DMS114 treated with DMSO at 0.1 percent for 48 hours (cell line): ENCODE data around the gene AP4M1.

Source experiments
- DNase-seq: peaks from one replicate; lab custom pipeline; 2025; ENCODE audit not compliant: unreplicated experiment; lab: John Stamatoyannopoulos, UW

The AP4M1 gene

DNA sequence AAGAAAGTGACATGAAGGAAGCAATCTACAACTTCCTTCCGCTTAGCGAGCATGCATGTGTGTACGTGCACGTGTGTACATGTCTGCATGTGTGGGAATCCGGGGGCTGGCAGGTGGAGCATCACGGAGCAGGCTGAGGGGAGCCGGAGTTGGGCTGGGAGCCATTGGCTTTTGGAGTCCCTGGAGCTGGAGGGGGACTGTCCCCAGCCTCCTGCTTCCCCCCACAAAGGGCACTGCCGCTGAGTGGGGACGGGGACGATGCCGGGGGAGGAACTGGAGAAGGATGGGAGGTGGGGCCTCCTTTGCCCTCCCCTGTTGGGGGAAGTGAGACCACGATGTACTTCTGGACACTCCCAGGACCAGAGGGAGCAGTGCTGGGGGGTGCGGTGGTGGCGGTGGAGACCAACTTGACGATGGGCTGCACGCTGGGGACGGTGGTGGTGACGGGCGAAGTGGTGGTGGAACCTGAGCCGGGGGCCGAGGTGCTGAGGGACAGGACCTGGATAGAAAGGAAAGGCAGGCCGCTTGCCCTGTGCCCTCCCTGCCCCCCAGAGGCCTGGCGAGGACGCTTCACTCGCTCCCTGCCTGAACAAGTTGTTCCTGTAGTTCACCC is 5.8 kb downstream of the AP4M1 start:
- DNase-seq, result no peak

DNA sequence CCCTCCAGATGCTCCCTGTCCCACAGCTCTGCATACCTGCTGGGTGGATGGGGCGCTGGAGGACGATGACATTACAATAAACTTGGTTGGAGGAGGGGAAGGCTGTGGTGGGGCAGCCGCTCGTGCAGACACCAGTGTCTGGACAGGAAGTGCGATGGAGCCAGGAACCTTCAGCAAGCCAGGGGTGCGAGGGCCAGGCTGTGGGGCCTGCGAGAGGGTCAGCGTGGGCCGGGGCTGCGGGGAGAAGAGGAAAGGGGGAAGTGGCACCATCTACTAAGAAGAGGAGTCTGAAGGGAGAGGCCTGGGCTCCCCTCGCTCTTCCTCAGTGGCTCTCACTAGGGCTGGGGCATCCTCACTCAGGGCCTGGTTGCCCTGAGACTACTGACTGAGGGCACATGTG is 6.4 kb downstream of the AP4M1 start:
- no peak for DNase-seq

DNA sequence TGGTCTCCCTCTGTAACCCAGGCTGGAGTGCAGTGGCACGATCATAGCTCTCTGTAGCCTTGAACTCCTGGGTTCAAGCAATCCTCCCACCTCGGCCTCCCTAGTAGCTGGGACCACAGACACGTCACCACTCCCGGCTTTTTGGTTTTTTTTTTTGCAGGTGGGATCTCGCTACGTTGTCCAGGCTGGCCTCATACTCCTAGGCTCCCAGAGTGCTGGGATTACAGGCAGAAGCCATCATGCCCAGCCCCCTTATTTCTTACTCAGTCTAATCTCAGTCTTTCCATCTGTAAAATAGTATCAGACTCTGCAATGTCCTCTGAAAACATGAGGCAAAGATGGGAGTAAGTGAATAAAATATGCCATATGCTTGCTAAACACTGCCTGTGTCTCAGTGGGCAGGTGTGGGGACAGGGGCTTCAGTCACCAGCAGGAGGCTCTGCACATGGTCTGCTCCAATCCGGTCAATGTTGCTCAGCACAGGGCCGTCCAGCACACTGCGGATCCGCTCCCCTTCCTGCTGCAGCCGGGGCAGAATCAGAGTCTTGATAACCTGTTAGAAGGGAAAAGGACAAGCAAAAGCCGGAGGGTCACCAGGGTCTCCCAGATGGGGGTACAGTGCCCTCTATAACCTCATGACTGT is 8.2 kb downstream of the AP4M1 start:
- no peak for DNase-seq

DNA sequence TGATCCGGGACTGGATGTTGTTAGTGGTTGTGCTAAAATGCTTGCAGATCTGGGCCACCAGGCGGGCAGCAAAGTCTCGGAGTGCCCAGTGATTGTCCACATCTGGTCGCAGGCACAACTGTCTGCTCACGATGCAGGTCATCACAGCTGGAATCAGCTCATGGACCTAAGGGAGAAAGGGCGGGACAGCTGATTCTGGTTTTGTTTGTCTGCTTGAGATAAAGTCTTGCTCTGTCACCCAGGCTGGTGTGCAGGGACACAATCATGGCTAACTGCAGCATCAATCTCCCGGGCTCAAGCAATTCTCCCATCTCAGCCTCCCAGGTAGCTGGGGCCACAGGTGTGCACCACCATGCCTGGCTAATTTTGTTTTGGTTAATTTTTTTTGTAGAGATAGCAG is 9.7 kb downstream of the AP4M1 start:
- DNase-seq, result no peak

DNA sequence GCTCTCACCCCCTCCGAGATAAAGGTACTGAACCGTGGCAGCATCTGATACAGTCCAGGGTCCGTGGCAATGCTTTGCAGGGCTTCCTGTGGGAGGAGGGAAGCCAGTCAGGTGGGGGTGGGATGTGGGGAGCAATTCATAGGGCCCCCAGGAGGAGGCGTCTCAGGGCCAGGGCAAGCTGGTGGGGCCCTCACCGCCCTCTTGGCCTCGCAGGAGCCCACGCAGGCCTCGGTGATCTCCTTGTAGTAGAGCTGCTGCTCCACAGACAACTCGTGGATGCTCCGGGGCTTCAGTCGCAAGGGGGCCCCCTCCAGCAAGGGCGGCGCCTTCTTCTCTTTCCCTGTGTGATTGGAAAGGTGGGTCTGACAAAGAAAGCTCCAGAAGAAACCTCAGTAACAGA is 10.5 kb downstream of the AP4M1 start:
- no peak for DNase-seq

DNA sequence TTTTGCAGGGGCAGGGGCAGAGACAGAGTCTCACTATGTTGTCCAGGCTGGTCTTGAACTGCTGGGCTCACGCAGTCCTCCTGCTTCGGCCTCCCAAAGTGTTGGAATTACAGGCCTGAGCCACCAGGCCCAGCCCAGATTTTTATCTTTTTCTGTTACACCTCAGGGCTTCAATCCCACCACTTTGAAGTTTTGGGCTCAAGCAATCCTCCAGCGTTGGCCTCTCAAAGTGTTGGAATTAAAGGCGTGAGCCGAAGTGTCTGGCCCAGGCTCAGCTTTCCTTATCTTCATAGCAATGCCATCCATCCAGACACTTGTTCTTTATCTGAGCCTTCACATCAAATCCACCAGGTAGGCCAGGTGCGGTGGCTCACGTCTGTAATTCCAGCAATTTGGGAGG is 13.6 kb downstream of the AP4M1 start:
- DNase-seq, result no peak

DNA sequence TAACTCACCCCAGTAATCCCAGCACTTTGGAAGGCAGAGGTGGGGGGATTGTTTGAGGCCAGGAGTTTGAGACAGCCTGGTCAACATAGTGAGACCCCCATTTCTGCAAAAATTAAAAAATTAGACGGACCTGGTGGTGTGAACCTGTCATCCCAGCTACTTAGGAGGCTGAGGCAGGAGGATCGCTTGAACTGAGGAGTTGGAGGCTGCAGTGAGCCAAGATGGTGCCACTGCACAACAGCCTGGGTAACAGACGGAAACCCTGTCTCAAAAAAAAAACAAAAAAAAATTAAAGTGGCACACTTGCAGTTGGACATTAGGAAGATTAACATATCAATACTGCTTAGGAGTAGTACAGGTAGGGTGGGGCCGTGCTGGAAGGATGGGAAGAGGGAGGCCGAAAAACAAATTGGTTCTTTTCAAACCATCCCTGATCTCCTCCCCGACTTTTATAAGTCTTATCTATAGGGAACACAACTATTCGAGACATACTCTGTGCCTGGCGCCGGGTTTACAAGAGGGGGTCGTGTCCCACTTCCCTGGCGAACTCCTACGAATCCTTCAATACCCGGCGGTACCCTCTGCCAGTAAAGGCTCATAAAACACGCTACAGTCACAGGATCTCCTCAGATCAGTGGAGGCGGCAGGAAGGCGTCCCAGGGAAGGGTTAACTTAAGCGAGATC is 17.1 kb downstream of the AP4M1 start:
- no peak for DNase-seq

DNA sequence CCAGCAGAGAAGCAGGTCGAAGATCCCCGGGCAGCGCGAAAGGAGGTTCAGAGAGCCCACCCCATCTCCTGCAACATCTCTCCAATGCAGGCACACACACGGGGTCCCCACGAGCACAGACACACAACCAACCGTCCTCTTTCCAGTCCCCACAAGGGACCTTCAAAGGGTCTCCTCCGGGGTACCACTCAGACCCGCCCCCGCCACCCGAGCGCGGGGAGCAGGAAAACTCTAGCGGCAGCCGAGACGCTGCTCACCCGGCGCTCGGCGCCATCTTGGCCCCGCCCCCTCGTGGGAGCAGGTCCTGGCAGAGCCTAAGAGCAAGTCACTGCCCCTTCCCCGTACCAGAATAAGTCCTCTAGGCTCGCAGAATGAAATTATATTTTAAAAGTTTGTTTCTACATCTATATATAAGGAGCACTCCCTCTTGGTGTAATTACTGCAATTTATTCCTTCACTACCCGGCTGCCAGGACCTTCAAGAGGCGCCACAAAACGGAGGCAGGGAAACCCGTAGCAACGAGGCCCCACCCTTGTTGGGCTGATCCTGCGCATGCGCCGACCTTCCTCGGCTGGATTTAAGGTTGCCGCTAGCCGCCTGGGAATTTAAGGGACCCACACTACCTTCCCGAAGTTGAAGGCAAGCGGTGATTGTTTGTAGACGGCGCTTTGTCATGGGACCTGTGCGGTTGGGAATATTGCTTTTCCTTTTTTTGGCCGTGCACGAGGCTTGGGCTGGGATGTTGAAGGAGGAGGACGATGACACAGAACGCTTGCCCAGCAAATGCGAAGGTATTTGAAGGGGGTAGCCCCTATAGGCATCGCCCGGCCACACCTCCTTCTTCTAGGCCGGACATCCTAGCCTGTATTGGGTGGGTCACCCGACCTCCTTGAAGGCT is 17.9 kb downstream of the AP4M1 start, which contains the start of the genes CNPY4 and TAF6:
Gene CNPY4, plus strand, starts transcription at position 563 of the 898 bp plus-strand sequence. Its CDS starts 111 bp downstream, at position 674.
Gene TAF6, minus strand, starts transcription at position 287 of the 898 bp plus-strand sequence. CDS start 5,149 bp downstream, outside the sequence.
- peak; percentile 91 for DNase-seq

DNA sequence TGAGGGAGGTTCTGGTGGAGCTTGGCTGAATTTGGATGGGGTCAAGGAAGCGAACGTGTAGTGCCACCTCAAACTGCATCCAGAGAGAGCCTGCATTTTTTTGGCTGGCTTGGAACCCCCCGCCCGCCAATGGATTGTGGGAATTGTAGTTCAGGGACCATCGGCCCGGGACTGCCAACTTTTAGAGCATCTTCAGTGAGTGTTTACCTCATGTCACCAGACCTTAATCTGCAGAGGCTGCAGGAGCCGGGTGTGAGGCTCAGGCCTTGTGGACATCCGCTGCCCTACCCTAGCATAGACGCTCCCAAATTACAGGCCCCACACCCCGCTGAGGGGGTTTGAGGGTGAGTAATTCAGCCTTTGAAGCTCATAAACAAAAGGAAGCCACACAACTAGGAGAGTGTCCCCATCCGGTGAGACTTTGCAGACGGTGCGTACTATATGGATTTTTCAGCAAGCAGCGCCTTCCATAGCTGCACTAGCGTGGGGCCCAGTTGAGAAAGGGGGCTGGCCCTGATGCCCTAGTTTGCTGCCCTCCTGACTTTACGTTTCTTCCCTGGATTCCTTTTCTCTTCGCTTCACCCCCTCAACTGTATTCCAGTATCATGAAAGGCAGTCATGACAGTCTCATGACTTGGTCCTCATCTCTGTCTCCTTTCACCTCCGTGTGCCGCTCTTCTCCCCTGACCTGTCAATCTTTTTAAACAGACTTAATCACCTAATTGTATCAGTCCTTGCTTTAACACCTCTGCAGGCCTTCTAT is 18.7 kb downstream of the AP4M1 start:
- peak; percentile 78 for DNase-seq

DNA sequence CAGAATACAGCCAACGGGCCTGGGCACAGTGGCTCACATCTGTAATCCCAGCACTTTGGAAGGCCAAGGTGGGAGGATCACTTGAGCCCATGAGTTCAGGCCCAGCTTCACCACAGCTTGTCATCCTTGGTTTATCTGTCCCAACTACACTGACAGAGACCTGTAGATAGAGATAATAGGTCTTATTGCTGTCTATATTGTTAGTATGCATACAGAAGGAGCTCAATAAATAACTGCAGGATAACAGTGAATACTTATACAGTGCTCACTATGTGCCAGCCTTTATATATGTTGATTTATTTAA is 19.2 kb downstream of the AP4M1 start:
- DNase-seq, result no peak

DNA sequence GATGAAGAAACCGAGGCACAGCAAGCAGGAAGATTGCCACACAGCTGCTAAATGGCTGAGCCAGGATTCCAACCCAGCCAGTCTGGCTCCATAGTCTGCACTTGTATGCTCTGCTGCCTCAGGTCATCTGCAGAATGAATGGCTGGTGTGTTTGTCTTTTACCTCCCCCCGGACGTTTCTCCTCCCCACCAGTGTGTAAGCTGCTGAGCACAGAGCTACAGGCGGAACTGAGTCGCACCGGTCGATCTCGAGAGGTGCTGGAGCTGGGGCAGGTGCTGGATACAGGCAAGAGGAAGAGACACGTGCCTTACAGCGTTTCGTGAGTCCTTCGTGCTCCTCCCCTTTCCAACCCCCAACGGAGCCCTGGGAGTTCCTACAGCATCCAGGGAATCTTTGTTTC is 20.6 kb downstream of the AP4M1 start:
- DNase-seq, result no peak

DNA sequence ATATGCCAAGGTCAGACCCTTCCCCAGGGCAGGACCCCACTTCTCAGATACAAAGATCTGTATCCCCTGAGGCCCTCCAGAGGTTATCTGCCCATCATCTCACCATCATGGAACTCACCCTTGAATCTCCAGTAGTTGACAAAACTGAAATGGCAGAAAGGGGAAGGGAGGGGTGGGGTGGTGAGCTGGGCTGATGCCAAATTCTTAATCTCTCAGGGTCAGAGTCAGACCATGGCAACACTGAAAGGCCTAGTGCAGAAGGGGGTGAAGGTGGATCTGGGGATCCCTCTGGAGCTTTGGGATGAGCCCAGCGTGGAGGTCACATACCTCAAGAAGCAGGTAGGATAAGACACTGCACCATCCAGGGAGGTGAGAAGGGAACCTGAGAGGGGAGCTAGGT is 21.1 kb downstream of the AP4M1 start:
- no peak for DNase-seq

DNA sequence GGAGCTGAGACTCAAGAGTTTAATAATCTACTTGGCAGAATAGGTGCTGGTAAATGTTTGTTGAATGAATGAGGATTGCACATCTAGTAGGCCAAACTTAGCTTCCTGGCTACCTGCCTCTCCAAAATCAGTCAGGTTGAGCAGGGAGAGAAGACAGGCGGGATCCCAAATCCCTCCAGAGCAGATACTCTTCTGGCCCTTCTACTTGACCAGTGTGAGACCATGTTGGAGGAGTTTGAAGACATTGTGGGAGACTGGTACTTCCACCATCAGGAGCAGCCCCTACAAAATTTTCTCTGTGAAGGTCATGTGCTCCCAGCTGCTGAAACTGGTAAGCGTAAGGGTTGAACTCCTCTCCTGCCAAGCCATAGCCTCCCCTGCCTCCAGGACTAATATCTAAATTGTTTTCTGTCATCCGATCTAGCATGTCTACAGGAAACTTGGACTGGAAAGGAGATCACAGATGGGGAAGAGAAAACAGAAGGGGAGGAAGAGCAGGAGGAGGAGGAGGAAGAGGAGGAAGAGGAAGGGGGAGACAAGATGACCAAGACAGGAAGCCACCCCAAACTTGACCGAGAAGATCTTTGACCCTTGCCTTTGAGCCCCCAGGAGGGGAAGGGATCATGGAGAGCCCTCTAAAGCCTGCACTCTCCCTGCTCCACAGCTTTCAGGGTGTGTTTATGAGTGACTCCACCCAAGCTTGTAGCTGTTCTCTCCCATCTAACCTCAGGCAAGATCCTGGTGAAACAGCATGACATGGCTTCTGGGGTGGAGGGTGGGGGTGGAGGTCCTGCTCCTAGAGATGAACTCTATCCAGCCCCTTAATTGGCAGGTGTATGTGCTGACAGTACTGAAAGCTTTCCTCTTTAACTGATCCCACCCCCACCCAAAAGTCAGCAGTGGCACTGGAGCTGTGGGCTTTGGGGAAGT is 23.1 kb downstream of the AP4M1 start:
- DNase-seq, result no peak

DNA sequence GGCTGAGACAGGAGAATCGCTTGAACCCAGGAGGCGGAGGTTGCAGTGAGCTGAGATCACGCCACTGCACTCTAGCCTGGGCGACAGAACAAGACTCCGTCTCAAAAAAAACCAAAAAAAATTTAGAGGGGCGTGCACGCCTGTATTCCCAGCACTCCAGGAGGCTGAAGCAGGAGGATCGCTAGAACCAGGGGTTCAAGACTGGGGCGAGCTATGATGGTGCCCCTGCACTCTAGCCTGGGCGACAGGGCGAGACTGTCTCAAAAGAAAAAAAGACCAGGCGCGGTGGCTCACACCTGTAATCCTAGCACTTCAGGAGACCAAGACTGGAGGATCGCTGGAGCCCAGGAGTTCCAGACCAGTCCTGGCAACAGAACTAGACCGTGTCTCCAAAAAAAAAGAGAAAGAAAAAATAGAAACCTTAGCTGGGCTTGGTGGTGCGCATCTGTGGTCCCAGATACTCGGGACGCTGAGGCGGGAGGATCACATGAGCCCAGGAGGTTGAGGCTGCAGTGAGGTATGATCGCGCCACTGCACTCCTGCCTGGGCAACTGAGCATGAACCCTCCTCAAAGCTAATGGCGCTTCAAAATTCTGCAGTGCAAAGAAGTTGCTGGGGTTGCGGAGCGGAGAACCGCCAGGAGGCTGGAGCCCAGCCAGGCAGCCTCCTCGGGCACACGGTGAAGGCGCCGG is 24.9 kb downstream of the AP4M1 start:
- DNase-seq, result no peak

DNA sequence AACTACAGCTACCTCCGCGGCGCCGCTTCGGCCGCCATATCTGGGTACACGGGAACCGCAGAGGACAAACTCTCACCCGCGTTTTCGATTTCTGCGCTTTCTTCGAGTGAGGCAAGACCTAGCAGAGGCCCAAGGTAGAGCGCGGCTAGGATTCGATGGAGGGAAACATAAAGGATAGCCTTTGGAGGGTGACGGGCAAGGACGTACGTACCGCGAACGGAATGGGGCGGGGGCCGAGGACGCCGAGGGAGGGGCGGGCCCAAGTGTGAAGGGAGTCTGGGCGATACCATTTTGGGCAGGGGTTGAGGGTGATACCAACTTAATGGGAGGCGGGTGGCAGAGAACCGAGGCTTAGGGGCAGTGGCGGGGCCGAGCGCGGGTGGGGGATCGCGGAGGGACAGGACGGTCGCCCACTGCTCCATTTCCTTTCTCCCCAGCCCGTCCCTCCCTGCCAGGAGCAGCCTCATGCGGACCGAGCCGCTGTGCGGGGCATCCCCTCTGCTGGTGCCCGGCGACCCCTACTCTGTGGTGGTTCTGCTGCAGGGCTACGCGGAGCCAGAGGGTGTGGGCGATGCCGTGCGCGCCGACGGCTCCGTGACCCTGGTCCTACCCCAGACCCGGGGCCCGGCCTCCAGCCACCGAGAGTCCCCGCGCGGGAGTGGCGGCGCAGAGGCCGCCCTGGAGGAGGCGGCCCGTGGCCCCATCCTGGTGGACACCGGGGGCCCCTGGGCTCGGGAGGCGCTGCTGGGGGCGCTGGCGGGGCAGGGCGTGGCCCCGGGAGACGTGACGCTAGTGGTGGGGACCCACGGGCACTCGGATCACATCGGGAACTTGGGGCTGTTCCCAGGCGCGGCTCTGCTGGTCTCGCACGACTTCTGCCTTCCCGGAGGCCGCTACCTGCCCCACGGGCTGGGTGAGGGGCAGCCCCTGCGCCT is 25.8 kb downstream of the AP4M1 start, which contains the start of gene MBLAC1:
Gene MBLAC1, plus strand, starts transcription at position 37 of the 935 bp plus-strand sequence. Its CDS starts 429 bp downstream, at position 466.
- peak; percentile 83 for DNase-seq

DNA sequence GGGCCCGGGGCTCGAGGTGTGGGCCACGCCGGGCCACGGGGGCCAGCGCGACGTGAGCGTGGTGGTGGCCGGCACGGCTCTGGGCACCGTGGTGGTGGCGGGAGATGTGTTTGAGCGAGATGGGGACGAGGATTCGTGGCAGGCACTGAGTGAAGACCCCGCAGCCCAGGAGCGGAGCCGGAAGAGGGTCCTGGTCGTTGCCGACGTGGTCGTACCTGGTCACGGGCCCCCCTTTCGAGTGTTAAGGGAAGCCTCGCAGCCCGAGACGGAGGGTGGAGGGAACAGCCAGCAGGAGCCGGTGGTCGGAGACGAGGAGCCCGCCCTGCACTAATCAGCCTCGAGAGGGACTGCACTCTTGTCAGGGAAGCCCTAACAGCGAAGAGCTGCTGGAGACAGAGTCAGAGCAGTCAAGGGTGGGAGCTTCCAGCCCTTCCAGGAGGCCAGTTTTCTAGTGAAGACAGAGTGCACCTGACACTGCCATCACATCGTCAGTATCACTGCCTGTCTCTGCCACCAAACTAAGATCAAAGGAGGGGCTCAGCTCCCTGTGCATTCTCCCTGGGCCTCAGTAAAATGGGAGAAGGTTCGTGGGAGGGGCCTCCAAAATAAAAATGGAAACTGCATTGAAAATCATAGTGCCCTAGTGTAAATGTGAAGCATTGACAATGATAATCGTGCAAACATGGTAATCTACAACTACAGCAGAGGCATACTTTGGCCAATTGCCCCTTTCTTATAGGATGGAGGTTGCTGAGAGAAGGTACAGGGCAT is 26.6 kb downstream of the AP4M1 start:
- DNase-seq, result no peak

DNA sequence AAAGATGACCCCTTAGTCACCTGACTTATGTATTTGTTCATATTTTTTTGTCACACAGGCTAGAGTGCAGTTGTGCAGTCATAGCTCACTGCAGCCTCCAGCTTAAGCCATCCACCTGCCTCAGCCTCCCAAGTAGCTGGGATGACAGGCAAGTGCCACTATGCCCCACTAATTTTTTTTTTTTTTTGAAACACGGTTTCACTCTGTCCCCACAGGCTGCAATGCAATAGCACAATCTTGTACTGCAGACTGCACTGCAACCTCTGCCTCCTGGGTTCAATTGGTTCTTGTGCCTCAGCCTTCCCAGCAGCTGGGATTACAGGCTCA is 27.2 kb downstream of the AP4M1 start:
- no peak for DNase-seq
